Mesendoderm (in vitro differentiated cells): ENCODE data around the gene HCCS. TPM values are rescaled to one million over a fixed set of nuclear protein-coding genes. Genes with fewer than 3 reads are reported as not detected.

Experiments used
- small RNA-seq: library from polyadenylated mRNA; stranded (forward); fragments of <200 nt; extraction: miRNeasy Mini kit (QIAGEN cat#:217004); gene quantifications from one replicate; pipeline ENCODE3, GENCODE V24; 2013; ENCODE audit not compliant: insufficient read depth

HCCS gene

Small RNA genes within 50 kb of the gene (small RNA-seq; reads per million reads assigned to genes)
- not detected for gene RF00019
- not detected for gene RF02271
